Mesothelial cell of epicardium (in vitro differentiated cells): ENCODE measurements around the gene S100A6. TPM values are rescaled to one million over a fixed set of nuclear protein-coding genes. Genes with fewer than 3 reads are reported as not detected.
A peak's percentile ranks its signal among the peaks of the same experiment; 100 is the strongest.

Experiments used
- DNase-seq, 2 experiments: peaks; one replicate each; pipeline ENCODE4 v3.0.0; 2021; ENCODE audit warnings: low spot score in 2 of 2; ENCODE audit not compliant: unreplicated experiment in 2 of 2
- H3K27ac Mint-ChIP-seq: 2 replicates; pipeline ENCODE4 v1.8.0; 2021; ENCODE audit warnings: mixed read lengths
- H3K27me3 Mint-ChIP-seq: 2 replicates; pipeline ENCODE4 v1.8.0; 2021; ENCODE audit warnings: low read depth, mixed read lengths
- H3K36me3 Mint-ChIP-seq: 2 replicates; pipeline ENCODE4 v1.8.0; 2021; ENCODE audit warnings: mixed read lengths
- H3K4me1 Mint-ChIP-seq: 2 replicates; pipeline ENCODE4 v1.8.0; 2021; ENCODE audit warnings: mixed read lengths
- H3K4me3 Mint-ChIP-seq: 2 replicates; pipeline ENCODE4 v1.8.0; 2021; ENCODE audit warnings: mild to moderate bottlenecking, moderate library complexity, mixed read lengths
- H3K9me3 Mint-ChIP-seq: 2 replicates; pipeline ENCODE4 v1.8.0; 2021; ENCODE audit warnings: mixed read lengths
- CTCF ChIP-seq: fragments of 200-600 bp; sonication (generic); IDR thresholded peaks from one replicate; pipeline ENCODE4 v1.5.0; 2021; ENCODE audit warnings: antibody characterized with exemption; ENCODE audit not compliant: unreplicated experiment
- total RNA-seq: library from RNA; stranded (reverse); gene quantifications from 3 replicates; pipeline ENCODE4 v1.2.1, GENCODE V29; 2021

Gene S100A6
- total RNA-seq, 1 donor from 2014 or later = 3.9 TPM

GRCh38 chr1:153541641-153542590 lies 6.1 kb upstream of the S100A6 start:
- no peak overlapping the region for H3K27ac Mint-ChIP-seq
- H3K4me1 Mint-ChIP-seq = peaks cover 57% of the 10 kb centered on the region
- H3K4me3 Mint-ChIP-seq = no peak overlapping the region
- no peak for TF ChIP-seq CTCF
- H3K9me3 Mint-ChIP-seq = no peaks in the 10 kb centered on the region
- H3K36me3 Mint-ChIP-seq = no peaks in the 10 kb centered on the region
- no peak for DNase-seq
- H3K27me3 Mint-ChIP-seq = no peaks in the 10 kb centered on the region

- Mint-ChIP-seq H3K4me1 (peaks cover 46% of the 10 kb centered on the region), H3K36me3 (no peaks in the 10 kb centered on the region), H3K4me3 (no peak within 1 kb of the TSS), H3K27me3 (no peaks in the 10 kb centered on the region), H3K9me3 (no peaks in the 10 kb centered on the region), H3K27ac (peak within 1 kb of the TSS; percentile 14)
- no peak for DNase-seq
- no peak for TF ChIP-seq CTCF
These were observed 4.9 kb upstream of the S100A6 start, which contains the start of gene S100A5 for GRCh38 chr1:153540394-153541361. Gene S100A5, minus strand, starts transcription at chr1:153540934. Its CDS starts 743 bp downstream, at chr1:153540191.

GRCh38 chr1:153539395-153540093 lies 3.8 kb upstream of the S100A6 start:
- no peak overlapping the region for H3K4me3 Mint-ChIP-seq
- H3K27ac Mint-ChIP-seq = peak overlapping the region; percentile 5
- peaks cover 38% of the 10 kb centered on the region for H3K4me1 Mint-ChIP-seq
- no peaks in the 10 kb centered on the region for H3K9me3 Mint-ChIP-seq
- no peaks in the 10 kb centered on the region for H3K36me3 Mint-ChIP-seq
- TF ChIP-seq CTCF = no peak
- DNase-seq = no peak
- H3K27me3 Mint-ChIP-seq = no peaks in the 10 kb centered on the region

GRCh38 chr1:153538315-153538821 lies 2.6 kb upstream of the S100A6 start:
- no peaks in the 10 kb centered on the region for H3K36me3 Mint-ChIP-seq
- no peaks in the 10 kb centered on the region for H3K27me3 Mint-ChIP-seq
- peak overlapping the region; percentile 73 for H3K27ac Mint-ChIP-seq
- no peak for DNase-seq
- H3K4me3 Mint-ChIP-seq = no peak overlapping the region
- H3K4me1 Mint-ChIP-seq = peaks cover 35% of the 10 kb centered on the region
- no peaks in the 10 kb centered on the region for H3K9me3 Mint-ChIP-seq
- no peak for TF ChIP-seq CTCF

- Mint-ChIP-seq H3K27me3 (no peaks in the 10 kb centered on the region), H3K9me3 (no peaks in the 10 kb centered on the region), H3K4me3 (no peak overlapping the region), H3K27ac (no peak overlapping the region), H3K4me1 (peaks cover 35% of the 10 kb centered on the region), H3K36me3 (no peaks in the 10 kb centered on the region)
- TF ChIP-seq CTCF = no peak
- no peak for DNase-seq
These were observed 1.6 kb upstream of the S100A6 start for GRCh38 chr1:153537376-153537730.
